Measurements from ENCODE around the gene RAPSN.
A peak's percentile ranks its signal among the peaks of the same experiment; 100 is the strongest.

Gene RAPSN

GRCh38 chr11:47391077-47391583 is 57.8 kb downstream of the RAPSN start:
- DNase-seq: peak in 6 of 51 donors; percentile 20 to 46 (median 28)

DNA sequence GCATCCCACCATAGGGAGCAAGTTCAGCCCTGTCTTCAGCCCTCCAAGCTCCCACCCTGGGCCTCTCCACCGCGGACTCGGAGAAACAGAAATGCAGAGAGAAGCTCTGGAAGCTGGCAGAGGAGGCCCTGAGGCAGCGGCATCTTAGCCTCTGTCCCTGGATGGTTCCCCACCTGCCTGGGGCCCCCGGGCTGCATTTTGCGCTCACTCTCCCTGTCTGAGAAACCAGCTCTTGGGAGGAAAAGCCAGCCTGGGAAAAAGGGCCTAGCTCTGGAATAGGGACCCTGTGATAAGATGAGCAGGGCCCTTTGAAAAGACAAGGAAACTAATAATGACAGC is 58.5 kb downstream of the RAPSN start:
- DNase-seq: no peak

- DNase-seq: no peak
These were observed 59.1 kb downstream of the RAPSN start for GRCh38 chr11:47389577-47390421.

DNA sequence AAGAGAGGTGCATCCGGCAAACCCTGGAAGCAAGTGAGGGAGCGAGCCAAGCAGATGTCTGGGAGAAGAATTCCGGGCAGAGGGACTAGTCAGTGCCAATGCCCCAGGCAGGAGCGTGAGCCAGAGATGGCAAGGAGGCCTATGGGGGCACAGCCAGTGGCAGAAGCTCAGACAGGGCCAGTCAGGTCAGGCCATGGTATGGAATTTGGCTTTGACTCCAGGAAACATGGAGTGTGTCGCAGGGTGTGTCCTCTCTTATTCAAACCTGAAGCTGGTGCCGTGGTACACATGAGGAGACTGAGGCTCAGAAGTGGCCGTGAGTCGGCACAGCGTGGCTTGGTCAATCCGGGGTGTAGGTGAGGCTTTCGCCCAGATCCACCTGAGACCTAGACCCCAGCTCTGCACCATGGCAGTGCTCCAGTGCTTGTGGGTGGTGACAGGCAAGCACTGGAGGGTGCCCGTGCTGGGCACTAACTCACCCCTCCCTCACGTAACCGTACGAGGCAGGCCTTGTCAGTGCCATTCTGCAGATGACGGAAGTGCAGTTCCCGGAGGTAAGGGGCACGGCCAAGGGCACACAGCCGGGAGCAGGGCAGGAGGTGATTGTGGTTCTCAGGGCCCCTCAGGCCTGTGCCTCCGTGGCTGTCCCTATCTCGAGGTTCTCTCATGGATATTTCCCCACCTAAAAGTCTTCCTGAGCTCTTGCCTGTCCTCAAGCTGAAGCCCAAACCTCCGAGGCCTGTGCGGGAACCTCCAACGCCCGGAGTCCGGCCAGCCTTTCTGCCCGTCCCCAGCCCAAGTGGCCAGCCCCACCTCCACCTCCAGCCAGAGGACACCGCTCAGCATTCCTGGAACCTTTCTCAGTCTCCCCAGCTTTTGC is 60.0 kb downstream of the RAPSN start:
- DNase-seq: no peak

DNA sequence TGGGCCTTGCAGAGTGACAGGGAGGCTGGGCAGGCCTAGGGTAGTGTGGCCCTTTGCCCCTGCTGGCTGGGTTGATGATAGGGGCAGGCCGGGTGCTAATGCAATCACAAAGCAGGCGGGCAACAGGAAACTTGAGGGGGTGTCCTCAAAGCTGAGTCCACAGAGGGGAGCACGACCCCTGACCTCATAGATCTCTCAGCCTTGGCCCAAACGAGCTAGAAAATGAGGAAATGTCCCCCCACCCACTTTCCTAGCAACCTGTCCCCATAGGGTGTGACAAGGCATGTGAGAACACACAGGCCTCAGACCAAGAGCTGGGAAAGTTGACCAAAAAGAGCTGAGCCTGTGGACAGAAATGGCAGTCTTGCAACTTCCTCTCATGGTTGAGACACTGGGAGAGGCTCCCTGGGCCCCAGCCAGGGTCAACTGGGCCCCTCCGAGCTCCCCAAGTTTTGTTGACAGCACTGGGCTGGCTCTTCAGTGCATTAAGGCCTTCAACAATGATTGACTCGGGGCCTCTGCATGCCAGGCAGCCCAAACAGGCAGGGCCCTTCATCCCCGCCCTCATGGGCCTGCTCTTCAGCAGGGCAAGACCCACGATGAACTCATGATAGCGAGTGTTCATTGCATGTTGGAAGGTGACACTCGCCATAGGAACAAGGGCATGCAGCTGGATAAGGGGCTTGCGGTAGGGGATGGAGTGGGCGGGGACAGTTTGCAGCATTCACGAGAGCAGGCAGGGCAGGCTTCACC is 60.8 kb downstream of the RAPSN start:
- DNase-seq: no peak

Data from hypothalamus (tissue), 51 donors.